Nephron (organoid): Measurements from ENCODE around the gene EML3.
"Not testable (repeated sequence)": the region's sequence is repeated elsewhere in the genome, so short reads cannot be mapped to it uniquely, and the experiment has no call there.

ENCODE experiments used
- H3K27ac Mint-ChIP-seq, 3 experiments: 2 replicates each; pipeline ENCODE4 v1.8.0; 2020; ENCODE audit warnings: mixed read lengths in 3 of 3, mild to moderate bottlenecking in 2 of 3, moderate library complexity in 1 of 3
- H3K27me3 Mint-ChIP-seq: 2 replicates; pipeline ENCODE4 v1.8.0; 2021; ENCODE audit warnings: low read depth, mild to moderate bottlenecking, moderate library complexity, mixed read lengths
- H3K36me3 Mint-ChIP-seq: 2 replicates; pipeline ENCODE4 v1.8.0; 2020; ENCODE audit warnings: low read depth, mixed read lengths
- H3K4me1 Mint-ChIP-seq: 2 replicates; pipeline ENCODE4 v1.8.0; 2020; ENCODE audit warnings: mixed read lengths
- H3K4me3 Mint-ChIP-seq, 3 experiments: 2 replicates each; pipeline ENCODE4 v1.8.0; 2020; ENCODE audit warnings: mild to moderate bottlenecking in 3 of 3, mixed read lengths in 3 of 3, moderate library complexity in 2 of 3
- H3K9me3 Mint-ChIP-seq: 2 replicates; pipeline ENCODE4 v1.8.0; 2020; ENCODE audit warnings: mixed read lengths
- CTCF ChIP-seq, 3 experiments: fragments of 200-600 bp; sonication (generic); IDR thresholded peaks; one replicate each; pipeline ENCODE4 v1.5.0; 2021; ENCODE audit warnings: antibody characterized with exemption in 3 of 3; ENCODE audit not compliant: unreplicated experiment in 3 of 3

EML3 gene

GRCh38 chr11:62574363-62575071 lies 38.1 kb downstream of the EML3 start:
- Mint-ChIP-seq H3K9me3 (no peaks in the 10 kb centered on the region), H3K27me3 (no peaks in the 10 kb centered on the region), H3K4me1 (peaks cover 56% of the 10 kb centered on the region), H3K27ac (peak overlapping the region; percentile 97 to 99 (median 97)), H3K36me3 (peaks cover 54% of the 10 kb centered on the region), H3K4me3 (peak overlapping the region; percentile 97 to 100 (median 97))
- no peak for TF ChIP-seq CTCF (IDR thresholded peaks at IDR 0.05; ENCODE audit: unreplicated experiment in 3 of 3)

GRCh38 chr11:62573592-62574362 lies 38.8 kb downstream of the EML3 start, which contains the start of gene EEF1G:
Gene EEF1G, minus strand, starts transcription at chr11:62573891. Its CDS starts 49 bp downstream, at chr11:62573842.
- no peaks in the 10 kb centered on the region for H3K9me3 Mint-ChIP-seq
- no peak for TF ChIP-seq CTCF (IDR thresholded peaks at IDR 0.05; ENCODE audit: unreplicated experiment in 3 of 3)
- peaks cover 56% of the 10 kb centered on the region for H3K4me1 Mint-ChIP-seq
- peaks cover 59% of the 10 kb centered on the region for H3K36me3 Mint-ChIP-seq
- no peaks in the 10 kb centered on the region for H3K27me3 Mint-ChIP-seq
- H3K4me3 Mint-ChIP-seq: peak within 1 kb of the TSS; percentile 97 to 100 (median 97)
- peak within 1 kb of the TSS; percentile 97 to 99 (median 97) for H3K27ac Mint-ChIP-seq

- no peak for TF ChIP-seq CTCF (IDR thresholded peaks at IDR 0.05; ENCODE audit: unreplicated experiment in 3 of 3)
- H3K27me3 Mint-ChIP-seq: no peaks in the 10 kb centered on the region
- peak overlapping the region; percentile 97 to 99 (median 97) for H3K27ac Mint-ChIP-seq
- H3K36me3 Mint-ChIP-seq: peaks cover 64% of the 10 kb centered on the region
- peaks cover 56% of the 10 kb centered on the region for H3K4me1 Mint-ChIP-seq
- H3K4me3 Mint-ChIP-seq: peak overlapping the region; percentile 97 to 100 (median 97)
- no peaks in the 10 kb centered on the region for H3K9me3 Mint-ChIP-seq
Observed at GRCh38 chr11:62573006-62573591, 39.5 kb downstream of the EML3 start.

GRCh38 chr11:62572431-62572830 lies 40.1 kb downstream of the EML3 start:
- H3K4me3 Mint-ChIP-seq: peak overlapping the region; percentile 97 to 100 (median 97)
- no peaks in the 10 kb centered on the region for H3K9me3 Mint-ChIP-seq
- H3K36me3 Mint-ChIP-seq: peaks cover 65% of the 10 kb centered on the region
- peaks cover 54% of the 10 kb centered on the region for H3K4me1 Mint-ChIP-seq
- peak overlapping the region; percentile 31 to 97 (median 97) for H3K27ac Mint-ChIP-seq
- no peak for TF ChIP-seq CTCF (IDR thresholded peaks at IDR 0.05; ENCODE audit: unreplicated experiment in 3 of 3)
- no peaks in the 10 kb centered on the region for H3K27me3 Mint-ChIP-seq

GRCh38 chr11:62571493-62571892 lies 41.1 kb downstream of the EML3 start:
- peak overlapping the region in 1 of 3 experiments; percentile 34 for H3K27ac Mint-ChIP-seq
- peaks cover 46% of the 10 kb centered on the region for H3K4me1 Mint-ChIP-seq
- peaks cover 65% of the 10 kb centered on the region for H3K36me3 Mint-ChIP-seq
- peak overlapping the region; percentile 28 to 97 (median 57) for H3K4me3 Mint-ChIP-seq
- H3K9me3 Mint-ChIP-seq, H3K27me3 Mint-ChIP-seq: not testable (repeated sequence)

GRCh38 chr11:62570903-62571302 lies 41.7 kb downstream of the EML3 start:
- peaks cover 68% of the 10 kb centered on the region for H3K36me3 Mint-ChIP-seq
- H3K4me3 Mint-ChIP-seq: peak overlapping the region; percentile 31 to 67 (median 57)
- peak overlapping the region in 1 of 3 experiments; percentile 38 for H3K27ac Mint-ChIP-seq
- not testable (repeated sequence) for H3K27me3 Mint-ChIP-seq, H3K9me3 Mint-ChIP-seq
- H3K4me1 Mint-ChIP-seq: peaks cover 46% of the 10 kb centered on the region
